Femur (tissue), 1 donor: ENCODE data around the gene GPT2.
"Not testable (repeated sequence)": the region's sequence is repeated elsewhere in the genome, so short reads cannot be mapped to it uniquely, and the experiment has no call there.

ENCODE experiments used
- DNase-seq: peaks from one replicate; pipeline ENCODE4 v3.0.0-alpha.2; 2017

The GPT2 gene

DNA sequence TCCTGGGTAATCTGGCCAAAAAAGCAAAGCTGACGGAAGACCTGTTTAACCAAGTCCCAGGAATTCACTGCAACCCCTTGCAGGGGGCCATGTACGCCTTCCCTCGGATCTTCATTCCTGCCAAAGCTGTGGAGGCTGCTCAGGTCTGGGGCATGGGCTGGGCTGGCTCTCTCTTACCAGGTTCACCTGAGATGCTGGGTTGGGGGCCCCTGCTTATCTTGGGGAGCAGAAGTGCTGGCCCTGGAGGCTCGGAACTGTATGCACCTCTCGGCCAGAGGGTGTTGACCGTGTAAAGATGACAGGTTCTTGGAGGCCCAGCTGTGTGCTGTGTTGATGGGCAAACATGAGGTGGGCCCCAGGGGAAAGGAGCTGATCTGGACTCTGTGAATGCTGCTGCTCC is 40.2 kb downstream of the GPT2 start:
- DNase-seq, result no peak

GRCh38 chr16:46926470-46927225 is 42.5 kb downstream of the GPT2 start:
- no peak for DNase-seq

GRCh38 chr16:46927273-46927672 is 43.1 kb downstream of the GPT2 start:
- no peak for DNase-seq

GRCh38 chr16:46928811-46929210 is 44.6 kb downstream of the GPT2 start:
- DNase-seq, result no peak

DNA sequence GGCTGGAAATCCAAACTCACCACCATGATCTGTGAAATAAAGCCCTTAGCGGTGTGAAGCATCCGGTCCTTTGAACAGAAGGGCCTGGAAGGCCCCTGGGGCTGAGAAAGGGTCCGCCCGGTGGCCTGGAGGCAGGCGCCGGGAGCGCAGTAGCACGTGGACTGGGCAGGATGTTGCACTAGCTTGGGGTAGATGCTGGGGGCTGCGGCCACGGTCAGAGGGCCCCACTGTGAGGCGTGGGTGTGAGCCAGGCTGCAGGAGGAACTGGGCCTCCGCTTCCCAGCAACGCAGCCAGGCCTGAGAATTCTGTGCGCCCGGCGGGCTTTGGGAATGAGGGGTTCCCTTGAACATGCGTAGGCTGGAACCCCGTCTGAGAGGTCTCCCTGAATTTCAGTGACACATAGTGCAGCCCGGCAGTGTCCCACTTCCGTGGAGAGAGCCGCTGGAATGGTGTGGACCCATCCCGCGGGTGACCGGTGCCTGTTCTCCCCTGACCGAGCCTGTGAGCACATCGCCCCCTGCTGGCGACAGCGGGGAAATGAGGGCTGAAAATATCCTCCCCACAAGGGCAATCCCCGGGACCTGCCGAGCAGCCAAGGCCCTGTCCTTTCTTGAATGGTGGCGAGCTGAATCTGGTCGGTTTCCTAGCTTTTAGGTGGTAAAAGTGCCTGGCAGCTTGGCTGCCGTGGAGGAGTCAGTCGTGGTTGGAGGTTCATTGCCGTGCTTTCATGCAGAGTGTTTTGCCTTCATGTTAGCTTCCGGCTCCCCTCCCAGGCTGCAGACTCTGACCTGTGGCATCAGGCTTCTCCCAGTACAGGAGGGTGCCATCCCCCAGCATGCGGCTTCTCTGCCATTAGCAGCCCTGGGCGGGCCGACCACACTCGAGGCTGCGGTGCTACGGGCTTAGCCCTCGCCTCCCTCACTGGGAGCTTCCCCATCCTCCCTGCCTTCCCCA is 45.5 kb downstream of the GPT2 start:
- peak; percentile 55 for DNase-seq

DNA sequence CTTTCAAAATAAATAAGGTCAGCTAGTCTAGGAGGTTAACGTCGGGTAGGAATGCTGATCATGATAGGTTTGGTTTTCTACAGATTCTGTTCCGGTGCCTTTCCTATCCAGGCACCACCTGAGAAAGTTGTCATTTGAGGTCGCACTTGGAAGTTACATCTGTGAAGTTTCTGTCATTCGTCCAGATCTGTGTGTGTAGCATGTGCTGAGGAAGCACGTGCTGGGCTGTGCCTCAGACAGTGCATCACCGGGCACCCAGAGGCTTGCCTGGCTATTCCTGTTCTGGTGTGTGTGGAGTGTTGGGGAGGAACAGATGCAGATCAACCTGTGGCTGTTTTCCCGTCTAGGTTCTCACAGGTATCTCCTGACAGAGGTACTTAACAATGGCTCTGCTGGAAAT is 46.7 kb downstream of the GPT2 start:
- no peak for DNase-seq

GRCh38 chr16:46932802-46933201 is 48.6 kb downstream of the GPT2 start:
- DNase-seq, result no peak

GRCh38 chr16:46937536-46937935 is 53.4 kb downstream of the GPT2 start:
- no peak for DNase-seq

- not testable (repeated sequence) for DNase-seq
These were observed 60.6 kb downstream of the GPT2 start for GRCh38 chr16:46944713-46945112.

GRCh38 chr16:46947900-46948547 is 63.9 kb downstream of the GPT2 start:
- DNase-seq, result no peak

GRCh38 chr16:46948548-46949166 is 64.5 kb downstream of the GPT2 start:
- DNase-seq, result no peak

GRCh38 chr16:46949241-46949892 is 65.2 kb downstream of the GPT2 start:
- DNase-seq, result no peak

- no peak for DNase-seq
These were observed 65.8 kb downstream of the GPT2 start for GRCh38 chr16:46950009-46950408.

- no peak for DNase-seq
These were observed 70.4 kb downstream of the GPT2 start for GRCh38 chr16:46954562-46954961.

GRCh38 chr16:46961373-46962353 is 77.5 kb downstream of the GPT2 start:
- DNase-seq, result no peak

DNA sequence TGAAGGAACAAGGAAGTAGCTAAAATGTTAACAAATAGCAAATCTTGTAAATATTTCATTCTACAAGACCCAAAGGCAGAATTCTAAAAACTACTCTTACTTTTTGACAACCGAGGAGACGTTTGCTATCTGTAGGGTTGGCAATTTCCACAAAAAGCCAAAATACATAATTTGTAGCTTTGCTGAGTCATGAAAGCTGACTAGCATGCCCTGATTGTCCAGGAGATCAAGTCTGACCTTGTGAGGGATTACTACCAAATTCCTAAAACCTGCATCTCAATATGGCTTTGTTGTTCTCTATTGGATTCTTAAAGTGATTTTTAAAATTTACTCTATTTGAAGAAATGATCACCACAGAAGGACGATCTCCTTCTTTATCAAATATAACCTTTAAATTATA is 78.5 kb downstream of the GPT2 start:
- DNase-seq, result no peak

DNA sequence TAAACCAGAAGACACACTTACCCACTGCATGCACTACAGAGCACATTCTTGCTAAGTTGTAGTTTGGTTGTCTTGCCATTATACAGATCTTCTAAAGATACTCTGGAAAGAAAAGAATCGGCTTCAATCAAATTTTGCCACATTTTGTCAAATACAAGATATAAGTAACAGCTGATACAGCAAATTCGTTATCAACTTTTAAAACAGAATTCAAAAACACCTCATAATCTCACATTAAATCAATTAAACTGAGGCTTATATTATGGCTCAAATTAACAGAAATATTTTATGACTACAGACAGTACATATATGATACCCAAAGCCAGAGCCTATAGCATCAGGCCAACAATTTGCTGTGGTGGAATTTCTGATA is 83.9 kb downstream of the GPT2 start:
- DNase-seq, result no peak

DNA sequence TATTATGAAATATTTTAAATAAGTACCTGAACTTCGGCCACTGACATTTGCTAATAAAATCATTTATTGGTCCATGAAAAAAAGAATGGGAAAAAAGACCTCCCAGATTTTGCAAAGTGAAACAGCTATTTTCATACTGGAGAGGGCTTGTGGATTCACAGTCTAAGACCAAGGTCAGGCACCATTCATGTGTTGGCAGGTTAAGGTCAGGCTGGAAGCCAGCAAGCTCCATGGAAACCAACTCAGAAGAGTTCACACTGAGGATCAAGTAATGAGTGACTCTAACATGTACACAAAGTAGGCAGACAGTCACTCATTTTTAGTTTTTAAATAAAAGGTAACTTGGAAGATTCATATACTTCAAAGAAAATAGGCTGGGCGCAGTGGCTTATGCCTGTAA is 85.9 kb downstream of the GPT2 start:
- DNase-seq, result no peak

DNA sequence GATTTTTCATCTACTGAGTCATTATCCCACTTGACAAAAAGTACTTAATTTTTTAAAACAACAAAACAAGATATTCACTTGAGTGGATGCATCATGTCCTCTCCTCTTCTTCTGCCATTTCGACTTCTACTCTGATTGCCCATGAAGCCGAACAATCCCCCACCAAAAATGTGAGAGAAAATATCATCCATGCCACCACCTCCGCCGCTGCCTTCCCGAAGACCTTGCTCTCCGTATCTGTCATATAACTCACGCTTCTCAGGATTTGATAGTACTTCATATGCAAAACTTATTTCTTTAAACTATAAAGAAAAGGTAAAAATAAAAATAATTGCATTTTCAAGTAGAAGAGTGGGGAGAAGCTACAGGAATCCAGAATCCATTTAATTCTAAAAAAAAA is 87.1 kb downstream of the GPT2 start:
- no peak for DNase-seq

- peak; percentile 32 for DNase-seq
These were observed 88.5 kb downstream of the GPT2 start for GRCh38 chr16:46972429-46973206.
